Activated T-helper 2 cell treated with anti-CD3 and anti-CD28 coated beads, Interferon-gamma antibody, Interleukin-2, Interleukin-4, amounts not matched to agents 10 μg/mL and 5 μg/mL and 100 μg/mL, durations not matched to agents 14 hours and 24 hours and 36 hours (primary cell): ENCODE measurements around the gene SCUBE3. TPM values are rescaled to one million over a fixed set of nuclear protein-coding genes. Genes with fewer than 3 reads are reported as not detected.

Experiments used
- DNase-seq: peaks from one replicate; pipeline ENCODE4 v3.0.0; 2021; ENCODE audit warnings: low spot score
- H3K27ac Mint-ChIP-seq: one replicate; pipeline ENCODE4 v1.8.0; 2021; ENCODE audit warnings: mixed read lengths
- H3K27me3 Mint-ChIP-seq: one replicate; pipeline ENCODE4 v1.8.0; 2021; ENCODE audit warnings: low read depth, mixed read lengths
- H3K36me3 Mint-ChIP-seq: one replicate; pipeline ENCODE4 v1.8.0; 2021; ENCODE audit warnings: low read depth, mixed read lengths
- H3K4me1 Mint-ChIP-seq: one replicate; pipeline ENCODE4 v1.8.0; 2021; ENCODE audit warnings: low read depth, mixed read lengths
- H3K4me3 Mint-ChIP-seq: one replicate; pipeline ENCODE4 v1.8.0; 2021; ENCODE audit warnings: low read depth, mild to moderate bottlenecking, moderate library complexity, mixed read lengths
- H3K9me3 Mint-ChIP-seq: one replicate; pipeline ENCODE4 v1.8.0; 2021; ENCODE audit warnings: mixed read lengths
- intact Hi-C: fragments of 100-400 bp; cut with micrococcal nuclease; formaldehyde crosslinking; loops from one replicate; pipeline ENCODE4 v1.15.1; 2023
- total RNA-seq: library from RNA; stranded (reverse); gene quantifications from 2 replicates; pipeline ENCODE4 v1.2.3, GENCODE V29; 2022

SCUBE3 gene
- not detected in 2 replicates for total RNA-seq

DNA sequence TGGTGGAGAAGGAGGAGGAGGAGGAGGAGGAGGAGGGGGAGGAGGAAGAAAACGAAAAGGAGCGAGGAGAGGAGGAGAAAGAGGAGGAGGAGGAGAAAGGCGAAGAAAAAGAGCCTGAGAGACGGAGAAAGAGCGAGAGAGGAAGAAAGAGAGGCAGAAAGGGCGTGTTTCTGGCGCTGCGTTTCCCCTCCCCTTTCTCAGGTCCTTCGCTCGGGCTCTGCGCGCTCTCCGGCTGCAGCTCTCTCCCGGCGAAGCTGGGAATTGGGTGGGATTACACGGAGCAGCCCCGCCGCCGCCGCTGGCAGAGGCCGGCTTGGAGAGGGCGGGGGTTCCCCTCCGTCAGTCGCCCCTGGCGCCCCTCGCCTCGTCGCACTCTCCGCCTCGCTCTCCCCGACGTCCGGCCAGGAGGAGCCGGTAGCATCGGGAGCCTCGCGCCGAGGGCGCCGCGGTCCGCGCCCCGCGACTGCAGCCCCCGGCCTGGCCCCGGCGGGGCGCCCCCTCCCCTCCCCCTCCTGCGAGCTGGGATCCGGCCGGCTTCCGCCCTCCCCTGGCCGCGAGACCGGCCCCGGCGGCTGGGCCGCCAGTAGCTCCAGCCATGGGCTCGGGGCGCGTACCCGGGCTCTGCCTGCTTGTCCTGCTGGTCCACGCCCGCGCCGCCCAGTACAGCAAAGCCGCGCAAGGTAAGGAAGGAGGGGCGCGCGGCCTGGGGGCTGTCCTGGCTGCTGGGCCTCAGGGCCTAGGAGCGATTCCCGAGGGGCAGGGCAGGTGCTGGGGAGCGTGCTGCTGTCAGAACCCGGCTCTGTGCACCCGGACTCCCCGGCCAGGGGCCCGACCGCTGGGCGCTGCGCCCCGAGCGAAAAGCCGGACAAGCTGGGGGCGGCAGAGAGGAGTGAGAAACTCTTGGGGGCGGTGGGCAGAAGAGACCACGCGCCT is at the start of gene SCUBE3:
Gene SCUBE3 (plus strand): TSS at position 133 of the 933 bp plus-strand sequence. CDS start 463 bp downstream, at position 596.
- intact Hi-C loops, result no loop called here
- DNase-seq, result no peak
- Mint-ChIP-seq H3K36me3 (no peaks in the 10 kb centered on the region), H3K27me3 (peaks cover 71% of the 10 kb centered on the region), H3K4me3 (peak within 1 kb of the TSS; percentile 62), H3K4me1 (peaks cover 3% of the 10 kb centered on the region), H3K9me3 (no peaks in the 10 kb centered on the region), H3K27ac (no peak within 1 kb of the TSS)

DNA sequence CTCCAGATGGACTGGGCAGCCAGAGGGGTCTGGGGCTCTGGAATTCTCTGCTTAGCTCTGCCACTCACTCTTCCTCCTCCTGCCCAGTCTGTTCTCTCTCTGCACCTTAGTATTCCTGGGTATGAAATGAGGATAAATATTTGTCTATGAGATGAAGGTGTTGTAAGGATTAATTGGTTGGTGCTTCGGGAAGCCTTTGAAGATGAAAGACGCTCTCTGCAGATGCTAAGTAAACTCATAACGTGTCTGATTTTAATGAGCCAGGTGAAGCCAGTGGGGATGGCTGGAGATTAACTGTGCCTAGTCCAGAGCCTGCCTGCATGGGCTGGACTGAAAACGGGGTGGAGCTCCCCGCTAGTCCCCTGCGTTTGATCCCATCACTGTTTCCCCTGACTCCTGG is 49.5 kb upstream of the SCUBE3 start:
- intact Hi-C loops, result no loop called here
- no peak overlapping the region for H3K27ac Mint-ChIP-seq
- peaks cover 2% of the 10 kb centered on the region for H3K9me3 Mint-ChIP-seq
- H3K27me3 Mint-ChIP-seq, result peaks cover 15% of the 10 kb centered on the region
- H3K36me3 Mint-ChIP-seq, result no peaks in the 10 kb centered on the region
- H3K4me1 Mint-ChIP-seq, result peaks cover 4% of the 10 kb centered on the region
- no peak overlapping the region for H3K4me3 Mint-ChIP-seq
- DNase-seq, result no peak

DNA sequence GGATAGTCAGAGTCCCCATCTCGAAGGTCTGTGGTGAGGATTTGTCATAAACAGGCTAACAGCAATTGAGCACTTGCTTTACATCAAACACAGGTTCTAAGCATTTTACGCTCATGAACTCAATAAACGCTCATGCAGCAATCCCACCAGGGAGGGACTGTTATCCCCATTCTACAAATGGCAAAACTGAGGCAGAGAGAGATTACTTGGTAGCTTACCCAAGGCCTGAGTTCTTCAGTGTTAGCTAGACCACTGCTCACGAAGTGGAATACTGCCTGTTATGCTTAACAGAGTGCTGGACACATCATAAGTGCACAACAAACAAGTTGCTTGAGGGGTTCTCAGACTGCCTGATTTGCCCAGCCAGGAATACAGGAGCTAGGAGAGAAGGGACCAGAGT is 48.9 kb upstream of the SCUBE3 start:
- H3K27me3 Mint-ChIP-seq, result peaks cover 14% of the 10 kb centered on the region
- intact Hi-C loops, result no loop called here
- H3K27ac Mint-ChIP-seq, result no peak overlapping the region
- H3K36me3 Mint-ChIP-seq, result no peaks in the 10 kb centered on the region
- peaks cover 7% of the 10 kb centered on the region for H3K9me3 Mint-ChIP-seq
- H3K4me1 Mint-ChIP-seq, result peaks cover 4% of the 10 kb centered on the region
- no peak overlapping the region for H3K4me3 Mint-ChIP-seq
- no peak for DNase-seq

DNA sequence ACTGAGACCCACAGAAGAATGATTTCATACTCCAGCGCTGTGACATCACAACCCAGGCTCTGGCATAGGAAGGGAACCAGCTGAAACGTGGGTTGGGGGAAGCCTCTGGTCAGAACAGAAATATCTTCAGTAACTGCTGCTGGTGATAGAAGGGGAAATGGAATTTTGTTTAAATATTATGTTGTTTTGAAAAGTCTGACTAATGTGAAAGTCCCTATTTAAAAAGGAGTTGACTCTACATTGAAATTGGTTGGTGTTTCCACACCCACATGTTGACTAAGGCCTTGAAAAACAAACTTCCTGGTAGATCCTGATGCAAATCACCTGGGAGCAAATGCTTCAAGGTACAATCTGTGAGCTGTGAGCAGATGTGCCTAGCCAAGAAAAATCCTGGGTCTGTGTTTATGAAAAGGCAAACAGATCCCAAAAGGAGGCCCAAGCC is 48.1 kb upstream of the SCUBE3 start:
- no peak for DNase-seq
- Mint-ChIP-seq H3K36me3 (no peaks in the 10 kb centered on the region), H3K27ac (no peak overlapping the region), H3K4me1 (peaks cover 4% of the 10 kb centered on the region), H3K27me3 (peaks cover 16% of the 10 kb centered on the region), H3K9me3 (peaks cover 7% of the 10 kb centered on the region), H3K4me3 (no peak overlapping the region)
- intact Hi-C loops, result no loop called here

DNA sequence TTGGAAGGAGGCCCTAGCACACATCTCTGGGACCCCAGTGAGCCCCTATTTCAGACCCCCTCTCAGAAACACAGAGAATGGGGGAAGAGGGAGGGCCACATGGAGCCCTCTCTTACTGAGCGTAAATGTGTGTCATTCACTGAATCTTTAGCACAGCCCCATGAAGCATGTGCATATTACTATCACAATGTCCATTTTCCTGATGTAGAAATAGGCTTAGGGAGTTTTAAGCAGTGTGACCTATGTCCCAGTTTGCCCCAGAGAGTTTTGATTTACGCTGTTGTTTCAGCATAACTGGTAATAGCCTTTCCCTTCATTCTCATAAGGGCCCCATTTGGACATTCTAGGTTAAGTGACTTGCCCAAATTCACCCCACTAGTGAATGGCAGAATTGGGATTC is 47.6 kb upstream of the SCUBE3 start:
- Mint-ChIP-seq H3K27me3 (peaks cover 16% of the 10 kb centered on the region), H3K9me3 (peaks cover 7% of the 10 kb centered on the region), H3K36me3 (no peaks in the 10 kb centered on the region), H3K4me3 (no peak overlapping the region), H3K27ac (no peak overlapping the region), H3K4me1 (peaks cover 4% of the 10 kb centered on the region)
- intact Hi-C loops, result no loop called here
- DNase-seq, result no peak

DNA sequence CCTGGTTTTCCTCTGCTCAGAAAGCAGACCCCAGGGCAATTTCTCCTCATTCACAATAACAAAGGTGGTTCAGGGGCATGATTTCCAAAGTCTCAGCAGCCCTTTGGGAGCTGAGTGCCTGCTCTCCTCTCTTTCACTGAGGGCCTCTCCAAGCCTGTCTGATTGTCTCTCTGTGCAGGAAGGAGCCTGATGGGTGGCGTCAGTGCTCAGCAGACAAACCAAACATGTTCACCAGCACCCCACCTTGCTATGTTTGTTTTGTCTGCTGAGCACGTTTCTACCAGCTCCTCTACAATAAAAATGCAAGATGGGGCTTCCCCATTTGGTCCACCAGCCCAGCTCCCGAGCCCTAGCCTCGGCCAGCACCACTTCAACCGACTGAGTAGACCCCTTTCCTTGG is 47.2 kb upstream of the SCUBE3 start:
- Mint-ChIP-seq H3K9me3 (peaks cover 7% of the 10 kb centered on the region), H3K4me1 (peaks cover 4% of the 10 kb centered on the region), H3K36me3 (no peaks in the 10 kb centered on the region), H3K27ac (no peak overlapping the region), H3K4me3 (no peak overlapping the region), H3K27me3 (peaks cover 14% of the 10 kb centered on the region)
- intact Hi-C loops, result no loop called here
- no peak for DNase-seq

DNA sequence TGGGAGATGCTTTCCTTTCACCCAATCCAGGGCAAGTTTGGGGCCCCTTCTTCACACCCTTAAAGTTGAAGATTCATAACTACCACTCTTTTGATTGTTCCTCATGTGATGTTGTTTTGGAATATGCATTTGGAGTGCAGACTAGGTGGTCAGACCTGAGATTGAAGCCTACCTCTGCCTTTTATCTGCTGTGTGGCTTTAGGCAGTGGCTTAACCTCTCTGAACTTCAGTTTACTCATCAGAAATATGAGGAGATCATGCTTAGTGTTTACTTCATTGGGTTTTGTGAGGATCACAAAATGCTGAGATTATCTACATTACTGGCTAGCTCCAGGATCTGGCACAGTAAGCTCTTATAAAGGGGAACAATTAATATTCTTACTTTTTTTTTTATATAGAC is 46.3 kb upstream of the SCUBE3 start:
- peaks cover 14% of the 10 kb centered on the region for H3K27me3 Mint-ChIP-seq
- H3K9me3 Mint-ChIP-seq, result peaks cover 7% of the 10 kb centered on the region
- H3K36me3 Mint-ChIP-seq, result no peaks in the 10 kb centered on the region
- H3K27ac Mint-ChIP-seq, result no peak overlapping the region
- DNase-seq, result no peak
- peaks cover 4% of the 10 kb centered on the region for H3K4me1 Mint-ChIP-seq
- intact Hi-C loops, result no loop called here
- H3K4me3 Mint-ChIP-seq, result no peak overlapping the region

DNA sequence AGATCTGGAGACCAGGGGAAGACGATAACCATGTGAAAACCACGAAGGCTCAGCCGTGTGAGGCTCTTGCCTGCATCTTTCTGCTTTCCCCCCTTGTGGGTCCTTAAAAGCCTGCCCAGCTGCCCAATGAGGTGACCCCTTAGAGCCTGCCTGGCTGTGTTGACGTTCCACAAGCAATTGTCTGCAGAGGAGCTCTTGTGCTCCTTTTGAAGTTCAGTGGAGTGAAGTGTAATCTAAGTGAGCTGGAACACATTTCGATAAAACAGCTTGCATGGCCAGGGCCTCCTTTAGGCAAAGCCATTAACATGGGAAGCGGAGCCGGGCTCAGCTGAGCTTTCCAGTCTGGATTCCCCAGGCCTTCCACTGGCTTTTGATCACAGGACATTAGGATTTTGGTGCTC is 45.3 kb upstream of the SCUBE3 start:
- peaks cover 4% of the 10 kb centered on the region for H3K4me1 Mint-ChIP-seq
- intact Hi-C loops, result no loop called here
- H3K27me3 Mint-ChIP-seq, result peaks cover 14% of the 10 kb centered on the region
- H3K4me3 Mint-ChIP-seq, result no peak overlapping the region
- H3K27ac Mint-ChIP-seq, result no peak overlapping the region
- no peaks in the 10 kb centered on the region for H3K36me3 Mint-ChIP-seq
- DNase-seq, result no peak
- peaks cover 7% of the 10 kb centered on the region for H3K9me3 Mint-ChIP-seq

DNA sequence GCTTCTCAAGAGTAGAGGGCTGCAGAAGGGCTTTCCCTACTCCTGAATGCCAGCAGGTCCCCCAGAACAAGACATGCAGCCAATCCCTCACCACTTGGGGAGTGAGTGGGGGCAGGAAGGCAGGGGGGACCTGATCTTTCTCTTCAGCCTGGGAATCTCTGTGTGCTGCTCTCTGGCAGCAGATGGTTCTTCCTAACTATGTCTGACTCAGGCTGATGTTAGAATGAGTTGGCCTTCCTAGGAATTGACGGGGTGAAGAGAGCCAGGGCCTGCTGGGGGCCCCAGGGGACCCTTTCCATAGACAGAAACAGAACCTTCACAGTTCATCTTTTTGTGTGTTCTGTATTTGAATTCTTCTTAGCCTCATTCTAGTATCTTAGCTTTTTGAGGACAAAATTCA is 43.6 kb upstream of the SCUBE3 start:
- Mint-ChIP-seq H3K9me3 (peaks cover 7% of the 10 kb centered on the region), H3K27ac (no peak overlapping the region), H3K4me3 (no peak overlapping the region), H3K4me1 (peaks cover 4% of the 10 kb centered on the region), H3K27me3 (peaks cover 10% of the 10 kb centered on the region), H3K36me3 (no peaks in the 10 kb centered on the region)
- intact Hi-C loops, result no loop called here
- DNase-seq, result no peak

DNA sequence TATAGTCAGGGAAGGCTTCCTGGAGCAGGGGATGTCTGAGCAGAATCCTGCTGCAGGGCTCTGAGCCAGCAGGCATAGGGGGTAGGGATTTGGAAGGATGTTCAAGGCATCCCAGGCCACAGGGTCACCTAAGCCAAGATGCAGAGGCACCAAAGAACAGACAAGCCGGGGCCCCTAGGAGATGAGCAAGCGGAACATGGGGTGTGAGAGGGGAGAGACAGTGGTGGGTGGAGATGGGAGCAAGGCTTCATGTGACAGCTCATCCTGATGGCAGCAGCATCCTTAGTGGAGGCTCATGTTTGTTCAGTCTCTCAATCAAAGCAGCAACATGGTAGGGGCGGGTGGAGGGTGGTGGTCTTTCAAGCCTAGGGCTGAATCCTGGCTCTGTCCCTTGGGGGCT is 42.9 kb upstream of the SCUBE3 start:
- DNase-seq, result no peak
- Mint-ChIP-seq H3K4me3 (no peak overlapping the region), H3K36me3 (no peaks in the 10 kb centered on the region), H3K4me1 (no peaks in the 10 kb centered on the region), H3K27me3 (peaks cover 11% of the 10 kb centered on the region), H3K9me3 (peaks cover 7% of the 10 kb centered on the region), H3K27ac (no peak overlapping the region)
- intact Hi-C loops, result no loop called here

DNA sequence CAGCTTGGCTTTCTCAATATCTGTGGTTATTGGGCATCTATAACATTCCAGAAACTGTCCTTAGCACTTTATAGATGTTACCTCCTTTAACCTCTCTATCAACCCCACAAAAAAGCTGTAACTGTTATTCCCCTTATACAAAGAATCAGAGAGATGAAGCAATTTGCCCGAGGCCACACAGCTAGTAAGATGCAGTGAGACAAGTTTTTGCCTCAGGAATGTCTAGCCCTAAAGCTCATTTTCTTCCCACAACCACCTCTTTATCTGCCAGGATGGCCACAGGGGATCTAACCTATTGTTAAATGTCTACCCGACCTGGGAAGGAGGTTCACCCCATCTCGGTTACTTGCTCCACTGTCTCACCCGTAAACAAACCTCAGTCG is 40.7 kb upstream of the SCUBE3 start:
- intact Hi-C loops, result no loop called here
- H3K36me3 Mint-ChIP-seq, result no peaks in the 10 kb centered on the region
- no peak overlapping the region for H3K27ac Mint-ChIP-seq
- no peak overlapping the region for H3K4me3 Mint-ChIP-seq
- DNase-seq, result no peak
- peaks cover 25% of the 10 kb centered on the region for H3K27me3 Mint-ChIP-seq
- H3K9me3 Mint-ChIP-seq, result peaks cover 7% of the 10 kb centered on the region
- no peaks in the 10 kb centered on the region for H3K4me1 Mint-ChIP-seq

DNA sequence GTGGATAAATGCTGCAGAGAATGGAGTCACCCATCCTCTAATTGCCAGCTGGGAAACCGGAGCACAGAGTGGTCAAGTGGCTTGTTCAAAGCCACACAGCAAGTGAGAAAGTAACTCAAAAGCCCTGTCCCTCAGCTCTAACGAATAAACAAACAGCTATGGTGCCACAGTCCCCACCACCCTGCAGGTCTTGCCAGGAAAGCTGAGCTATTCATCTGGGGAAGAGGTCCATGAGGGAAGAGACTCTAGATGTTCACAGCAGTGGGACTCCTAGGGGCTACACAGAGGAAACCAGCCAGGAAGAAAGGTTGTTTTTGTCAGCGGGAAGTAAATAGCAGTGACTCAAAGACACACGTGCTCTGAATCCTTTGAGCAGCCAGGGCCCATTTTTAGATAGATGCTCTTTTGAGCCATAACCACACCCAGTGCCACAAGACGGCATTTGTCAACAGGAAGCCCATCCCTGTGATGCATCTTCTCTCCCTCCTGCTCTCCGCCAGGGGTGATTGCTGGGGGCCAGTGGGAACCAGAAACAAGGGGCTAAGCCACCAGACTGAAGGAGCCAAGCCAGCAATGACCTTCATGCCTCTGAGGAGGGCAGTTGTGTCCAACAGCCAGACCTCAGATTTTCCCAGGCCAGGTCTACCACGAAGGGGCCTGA is 40.2 kb upstream of the SCUBE3 start:
- H3K36me3 Mint-ChIP-seq, result no peaks in the 10 kb centered on the region
- no peak for DNase-seq
- H3K27me3 Mint-ChIP-seq, result peaks cover 21% of the 10 kb centered on the region
- no peak overlapping the region for H3K4me3 Mint-ChIP-seq
- no peak overlapping the region for H3K27ac Mint-ChIP-seq
- H3K4me1 Mint-ChIP-seq, result no peaks in the 10 kb centered on the region
- peaks cover 7% of the 10 kb centered on the region for H3K9me3 Mint-ChIP-seq
- intact Hi-C loops, result no loop called here

DNA sequence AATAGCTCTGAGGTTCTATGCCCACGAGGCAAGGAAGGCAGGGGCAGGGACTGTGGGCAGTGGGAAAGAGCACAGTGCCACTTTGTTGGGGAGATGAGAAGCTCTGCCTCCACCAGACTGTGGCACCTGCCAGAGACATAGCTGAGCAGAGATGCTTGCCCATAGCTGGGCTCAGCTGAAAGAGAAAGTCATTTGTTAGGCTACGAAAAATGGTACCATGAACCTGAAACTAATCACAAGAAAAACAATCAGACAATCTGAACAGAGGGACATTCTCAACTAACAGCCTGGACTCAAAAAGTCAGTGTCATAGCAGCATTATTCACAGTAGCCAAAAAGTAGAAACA is 39.7 kb upstream of the SCUBE3 start:
- H3K27me3 Mint-ChIP-seq, result peaks cover 21% of the 10 kb centered on the region
- H3K9me3 Mint-ChIP-seq, result peaks cover 7% of the 10 kb centered on the region
- no peak overlapping the region for H3K27ac Mint-ChIP-seq
- no peak for DNase-seq
- H3K4me1 Mint-ChIP-seq, result no peaks in the 10 kb centered on the region
- no peak overlapping the region for H3K4me3 Mint-ChIP-seq
- intact Hi-C loops, result no loop called here
- no peaks in the 10 kb centered on the region for H3K36me3 Mint-ChIP-seq
